ENCODE data around the gene DSE.
A peak's percentile ranks its signal among the peaks of the same experiment; 100 is the strongest.

DSE gene

GRCh38 chr6:116363759-116364158 is 7.0 kb upstream of the DSE start:
- peak; percentile 83 for DNase-seq

GRCh38 chr6:116364321-116364720 is 6.4 kb upstream of the DSE start:
- peak; percentile 78 for DNase-seq

DNA sequence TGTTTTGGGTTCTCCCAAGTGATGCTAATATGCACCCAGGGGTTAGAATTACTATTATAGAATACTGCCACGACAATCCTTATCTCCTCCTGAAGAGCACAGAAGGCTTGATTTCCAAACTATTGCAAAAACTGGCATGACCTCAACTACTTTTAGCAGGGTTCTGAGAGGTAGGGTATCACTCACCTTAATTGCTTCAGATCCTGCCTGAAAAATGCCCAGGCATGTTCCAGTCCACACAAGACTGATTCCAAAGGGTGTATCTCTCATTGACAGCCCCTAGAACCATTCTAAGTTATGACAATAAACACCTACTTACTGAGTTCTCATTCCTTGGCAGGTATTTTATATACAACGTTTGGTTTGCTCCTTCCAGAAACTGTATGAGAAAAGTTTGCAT is 5.0 kb upstream of the DSE start:
- no peak for DNase-seq

- no peak for DNase-seq
Observed at GRCh38 chr6:116366740-116367275, 3.9 kb upstream of the DSE start.

GRCh38 chr6:116369540-116369939 is 1.2 kb upstream of the DSE start:
- no peak for DNase-seq

- no peak for DNase-seq
Observed at GRCh38 chr6:116369964-116370759, 585 bp upstream of the DSE start.

- peak; percentile 86 for DNase-seq
Observed at GRCh38 chr6:116371120-116371917, 572 bp downstream of the DSE start.

GRCh38 chr6:116371918-116372209 is 1.1 kb downstream of the DSE start:
- DNase-seq = no peak

DNA sequence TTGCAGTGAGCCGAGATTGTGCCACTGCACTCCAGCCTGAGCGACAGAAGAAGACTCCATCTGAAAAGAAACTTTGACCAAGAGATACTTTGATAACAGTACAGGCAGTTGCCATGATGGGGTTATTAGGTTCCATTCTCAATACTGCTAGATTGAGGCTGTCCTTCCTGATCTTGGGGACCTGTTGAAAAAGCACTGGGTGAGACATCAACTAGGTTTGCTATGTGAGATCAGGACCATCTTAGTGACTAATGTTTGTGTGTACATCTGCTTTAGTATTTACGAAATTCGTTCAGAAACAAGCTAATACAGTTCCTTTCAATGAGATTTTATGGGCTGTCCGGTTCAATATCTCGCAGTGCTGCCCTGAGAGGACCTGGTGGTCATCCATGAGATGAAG is 2.6 kb downstream of the DSE start:
- no peak for DNase-seq

GRCh38 chr6:116373940-116374339 is 3.2 kb downstream of the DSE start:
- no peak for DNase-seq

DNA sequence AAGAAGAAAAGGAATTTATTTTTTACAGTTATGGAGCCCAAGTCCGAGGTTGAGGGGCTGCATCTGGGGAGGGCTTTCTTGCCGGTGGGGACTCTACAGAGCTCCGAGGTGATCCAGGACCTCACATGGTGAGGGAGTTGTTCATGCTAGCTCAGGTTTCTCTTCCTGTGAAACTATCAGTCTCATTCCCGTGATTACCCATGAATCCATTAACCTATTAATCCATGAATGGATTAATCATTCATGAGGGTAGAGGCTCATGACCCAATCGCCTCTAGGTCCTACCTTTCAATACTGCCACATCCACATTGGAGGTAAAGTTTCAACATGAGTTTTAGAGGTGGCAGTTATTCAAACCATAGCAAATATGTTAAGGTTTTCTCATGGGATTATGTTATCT is 3.8 kb downstream of the DSE start:
- DNase-seq = no peak

GRCh38 chr6:116375262-116375661 is 4.5 kb downstream of the DSE start:
- DNase-seq = no peak

- no peak for DNase-seq
Observed at GRCh38 chr6:116376149-116376548, 5.4 kb downstream of the DSE start.

DNA sequence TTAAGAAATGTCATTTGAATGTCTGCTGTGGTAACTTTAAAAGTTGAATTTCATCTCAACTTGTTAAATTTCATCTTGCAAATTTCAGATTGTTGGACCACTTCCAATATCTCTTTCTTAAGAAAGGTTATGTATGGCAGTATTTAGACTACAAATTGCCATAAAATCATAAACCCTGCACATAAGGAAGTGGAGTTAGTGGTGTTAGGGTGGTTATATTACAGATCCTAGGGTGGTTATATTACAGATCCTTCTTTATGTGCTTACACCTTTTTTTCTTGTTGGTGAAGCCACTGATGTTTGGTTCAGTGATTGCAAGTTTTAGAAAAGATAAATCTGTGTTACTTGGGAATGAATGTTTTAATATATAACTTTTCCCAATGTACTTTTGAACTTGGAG is 9.0 kb downstream of the DSE start:
- DNase-seq = no peak

- no peak for DNase-seq
Observed at GRCh38 chr6:116380346-116380745, 9.6 kb downstream of the DSE start.

DNA sequence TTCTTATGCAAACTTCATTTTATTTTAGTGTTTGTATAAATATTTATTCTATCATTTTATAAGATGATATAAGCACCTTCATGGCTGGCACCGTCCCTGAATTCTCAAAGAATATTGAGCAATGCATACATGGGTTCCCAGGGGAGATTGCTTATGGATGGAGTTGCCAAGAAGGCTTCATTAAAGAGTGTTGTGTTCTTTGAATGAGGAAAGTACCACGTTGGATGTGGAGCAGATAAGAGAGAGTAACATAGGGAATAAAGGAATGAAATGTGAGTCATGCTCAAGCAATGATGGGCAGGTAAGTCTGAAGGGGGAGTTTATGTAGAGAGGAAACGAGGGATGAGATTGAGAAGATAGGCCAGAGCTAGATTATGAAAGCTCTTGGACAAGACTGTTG is 10.3 kb downstream of the DSE start:
- no peak for DNase-seq

- DNase-seq = no peak
Observed at GRCh38 chr6:116382587-116382986, 11.8 kb downstream of the DSE start.

DNA sequence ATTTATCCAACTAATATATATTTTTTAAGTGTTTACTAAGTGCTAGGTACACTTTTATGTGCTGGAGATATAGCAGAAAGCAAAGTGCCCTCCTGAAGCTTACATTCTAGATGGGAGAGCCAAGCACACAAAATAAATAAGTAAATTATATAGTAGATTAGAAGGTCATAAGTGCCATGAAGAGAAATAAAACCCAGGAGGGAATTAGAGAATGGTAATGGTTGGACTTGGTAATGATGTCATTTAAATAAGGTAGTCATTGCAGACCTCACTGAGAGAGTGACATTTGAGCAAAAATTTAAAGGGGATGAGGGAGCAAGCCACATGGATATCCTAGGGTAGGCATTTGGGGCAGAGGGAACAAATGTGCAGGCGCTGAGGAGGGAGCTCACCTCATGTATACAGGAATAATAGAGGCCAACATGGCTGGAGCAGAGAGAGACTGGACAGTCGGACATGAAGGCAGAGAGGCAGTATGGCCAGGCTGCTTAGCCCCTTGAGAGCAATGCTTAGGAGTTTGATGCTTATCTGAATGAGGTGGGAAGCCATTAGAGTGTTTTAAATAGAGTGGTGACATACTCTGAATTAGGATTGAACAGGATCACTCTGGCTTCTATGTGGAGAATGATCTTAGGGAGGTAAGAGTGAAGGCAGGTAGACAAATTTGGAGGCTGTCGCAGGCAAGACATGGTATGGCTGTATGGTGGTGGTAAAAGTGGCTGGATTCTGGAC is 14.1 kb downstream of the DSE start:
- no peak for DNase-seq

DNA sequence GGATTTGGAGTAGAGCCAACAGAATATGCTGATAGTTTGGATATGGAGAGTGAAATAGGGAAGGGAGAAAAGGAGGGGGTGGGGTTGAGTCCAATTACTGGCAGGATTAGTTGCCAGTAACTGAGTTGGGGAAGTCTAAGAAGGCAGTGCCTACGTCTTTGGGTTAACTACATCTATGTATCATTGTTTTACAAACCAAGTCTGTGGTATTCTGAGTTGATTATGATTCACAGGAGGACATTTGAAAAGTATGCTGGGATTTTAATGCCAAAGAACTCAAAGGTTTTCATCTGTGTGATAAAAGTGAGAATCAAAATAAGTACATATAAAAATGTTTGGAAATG is 14.7 kb downstream of the DSE start:
- peak; percentile 96 for DNase-seq

- peak; percentile 63 for DNase-seq
Observed at GRCh38 chr6:116385921-116386320, 15.2 kb downstream of the DSE start.

DNA sequence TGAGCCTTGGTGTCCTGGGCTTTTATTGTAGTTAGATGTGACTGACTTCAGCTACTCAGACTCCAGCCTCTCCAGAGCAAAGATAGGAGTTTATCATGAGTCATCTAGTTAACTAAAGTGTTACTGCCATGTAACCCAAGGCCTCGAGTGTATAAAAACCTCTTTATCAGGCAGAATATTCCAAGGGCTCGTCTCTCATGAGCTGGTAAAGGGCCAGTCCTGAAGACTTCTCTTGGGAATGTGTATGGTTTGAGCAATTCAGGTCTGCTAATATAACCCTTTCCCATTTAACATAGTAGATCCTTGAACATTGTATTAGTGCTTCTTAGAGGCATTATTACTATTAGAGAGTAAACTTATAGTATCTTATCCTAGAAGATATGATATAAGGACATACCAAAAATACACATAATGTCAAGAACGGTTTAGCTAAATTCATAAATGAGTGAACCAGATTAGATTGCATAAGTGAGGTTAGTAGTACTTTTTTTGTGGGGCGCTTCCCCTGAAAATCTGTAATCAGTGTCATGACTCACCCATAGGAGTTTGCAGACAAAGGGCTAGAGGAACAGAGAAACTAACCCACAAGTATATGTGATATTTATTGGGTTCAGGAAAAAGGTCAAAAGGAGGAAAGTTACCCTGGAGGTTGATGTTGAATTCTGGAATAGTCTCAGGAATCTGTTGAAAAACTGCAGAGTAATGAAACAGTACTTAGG is 16.0 kb downstream of the DSE start:
- peak; percentile 81 for DNase-seq

GRCh38 chr6:116387374-116387773 is 16.6 kb downstream of the DSE start:
- peak; percentile 88 for DNase-seq

GRCh38 chr6:116388924-116389323 is 18.2 kb downstream of the DSE start:
- DNase-seq = no peak

Measured in suppressor macrophage treated with lipopolysaccharide for 4 hours (primary cell).